ELF-1 (cell line): Measurements from ENCODE around the gene RSPRY1.
"Not testable (repeated sequence)": the region's sequence is repeated elsewhere in the genome, so short reads cannot be mapped to it uniquely, and the experiment has no call there.

ENCODE experiments used
- DNase-seq: peaks from one replicate; pipeline ENCODE4 v3.0.0-alpha.2; 2016; ENCODE audit warnings: low read depth, low spot score

RSPRY1 gene

DNA sequence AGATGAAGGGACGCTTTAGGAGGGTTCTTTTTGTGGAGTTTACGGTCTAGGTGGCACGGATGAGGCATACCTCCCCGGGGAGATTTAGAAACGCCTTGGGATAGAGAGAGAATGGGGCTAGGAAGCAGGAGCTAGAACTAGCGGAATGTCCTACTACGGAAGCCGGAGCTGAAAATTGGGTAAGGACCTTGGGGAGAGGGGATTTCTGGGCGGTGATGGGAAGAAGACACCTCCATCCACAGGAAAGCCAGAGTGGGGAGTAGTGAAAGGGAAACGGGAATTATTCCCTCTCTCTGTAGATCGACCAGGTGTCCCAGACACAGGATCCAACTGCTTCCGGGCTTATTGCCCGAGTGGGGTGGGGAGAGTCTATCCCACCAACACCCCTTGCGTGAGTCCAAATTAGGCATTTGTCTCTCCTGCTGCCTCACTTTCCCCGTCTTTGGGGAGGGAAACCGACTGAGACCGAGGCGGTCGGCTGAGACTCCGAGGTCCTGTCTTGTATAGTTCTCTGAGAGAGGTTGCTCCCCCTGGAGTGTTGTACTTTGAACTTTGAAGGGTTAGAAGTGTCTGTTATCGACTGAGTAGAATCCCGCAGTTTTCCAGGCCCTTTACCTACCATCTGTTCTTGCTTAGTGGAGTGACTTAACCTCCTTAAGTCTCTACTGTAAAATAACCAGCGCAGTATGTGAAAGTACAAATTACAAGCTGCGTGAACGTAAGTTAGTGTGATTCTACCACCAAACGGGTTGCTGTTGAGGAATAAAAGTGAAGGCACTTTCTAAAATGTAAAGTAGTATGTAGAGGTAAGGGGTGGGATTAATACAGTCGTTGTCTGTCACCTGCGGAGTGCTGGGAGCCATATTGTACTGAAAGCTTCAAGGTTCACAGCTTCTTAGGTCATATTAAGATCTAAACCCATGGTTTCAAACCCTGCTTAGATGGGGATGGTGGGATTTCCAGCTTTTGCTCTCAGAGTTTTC lies 1.0 kb downstream of the RSPRY1 start:
- DNase-seq = peak; percentile 45

DNA sequence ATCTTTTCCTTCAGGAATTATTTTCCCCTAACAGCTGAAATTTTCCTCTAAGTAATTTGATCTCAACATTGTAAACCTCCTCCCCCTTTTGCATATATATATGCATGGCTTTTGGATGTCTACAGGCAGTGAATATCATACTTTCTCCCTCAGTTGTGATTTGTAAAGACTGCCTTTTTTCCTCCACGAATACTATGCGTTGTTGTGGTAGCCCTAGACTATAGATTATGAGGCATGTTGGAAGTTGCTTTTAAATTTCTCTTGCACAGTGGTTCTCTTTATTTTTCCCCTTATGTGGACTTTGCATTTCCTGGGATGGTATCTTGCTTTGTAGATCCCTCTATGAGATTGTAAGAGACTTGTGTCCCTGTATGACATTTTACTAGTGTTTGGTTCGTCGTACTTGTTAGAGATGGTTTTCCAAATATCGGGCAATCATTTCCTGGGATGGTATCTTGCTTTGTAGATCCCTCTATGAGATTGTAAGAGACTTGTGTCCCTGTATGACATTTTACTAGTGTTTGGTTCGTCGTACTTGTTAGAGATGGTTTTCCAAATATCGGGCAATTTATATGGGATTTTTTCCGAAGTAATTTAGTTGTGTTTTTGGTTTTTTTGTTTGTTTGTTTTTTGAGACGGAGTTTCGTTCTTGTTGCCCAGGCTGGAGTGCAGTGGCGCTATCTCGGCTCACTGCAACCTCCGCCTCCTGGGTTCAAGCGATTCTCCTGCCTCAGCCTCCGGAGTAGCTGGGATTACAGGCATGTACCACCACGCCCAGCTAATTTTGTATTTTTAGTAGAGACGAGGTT lies 2.0 kb downstream of the RSPRY1 start:
- DNase-seq = not testable (repeated sequence)

DNA sequence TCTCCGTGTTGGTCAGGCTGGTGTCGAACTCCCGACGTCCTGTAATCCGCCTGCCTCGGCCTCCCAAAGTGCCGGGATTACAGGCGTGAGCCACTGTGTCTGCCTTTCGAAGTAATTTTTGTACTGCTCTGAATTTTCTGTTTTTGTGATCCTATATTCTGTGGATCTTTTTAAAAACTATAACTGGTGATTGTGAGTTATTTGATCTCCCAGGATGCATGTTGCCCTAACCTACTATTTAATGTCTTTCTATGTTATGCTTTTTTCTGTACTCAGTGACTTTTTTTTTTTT lies 2.5 kb downstream of the RSPRY1 start:
- no peak for DNase-seq

DNA sequence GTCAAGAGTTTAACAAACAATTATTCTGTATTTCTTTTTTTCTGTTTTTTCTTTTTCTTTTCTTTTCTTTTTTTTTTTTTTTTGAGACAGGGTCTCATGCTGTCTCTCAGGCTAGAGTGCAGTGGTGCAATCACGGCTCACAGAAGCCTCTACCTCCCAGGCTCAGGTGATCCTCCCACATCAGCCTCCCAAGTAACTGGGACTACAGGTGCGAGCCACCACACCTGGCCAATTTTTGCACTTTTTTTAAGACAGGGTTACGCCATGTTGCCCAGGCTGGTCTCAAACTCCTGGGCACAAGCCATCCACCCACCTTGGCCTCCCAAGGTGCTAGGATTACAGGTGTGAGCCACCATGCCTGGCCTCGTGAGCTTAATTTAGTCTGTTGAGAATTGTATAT lies 3.4 kb downstream of the RSPRY1 start:
- DNase-seq = not testable (repeated sequence)

DNA sequence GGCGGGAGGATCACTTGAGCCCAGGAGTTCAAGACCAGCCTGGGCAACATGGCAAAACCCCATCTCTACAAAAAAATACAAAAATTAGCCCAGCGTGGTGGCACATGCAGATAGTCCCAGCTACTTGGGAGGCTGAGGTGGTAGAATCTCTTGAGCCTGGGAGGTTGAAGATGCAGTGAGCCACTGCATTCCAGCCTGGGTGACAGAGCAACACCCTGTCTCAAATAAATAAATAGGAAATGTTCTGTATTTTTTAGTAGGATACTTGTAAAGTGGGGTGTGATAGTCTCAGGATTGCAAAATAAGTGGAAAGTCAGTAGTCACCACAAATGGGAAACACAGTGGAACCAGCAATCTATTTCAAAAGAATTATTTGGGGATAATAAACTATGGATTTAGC lies 4.0 kb downstream of the RSPRY1 start:
- no peak for DNase-seq

DNA sequence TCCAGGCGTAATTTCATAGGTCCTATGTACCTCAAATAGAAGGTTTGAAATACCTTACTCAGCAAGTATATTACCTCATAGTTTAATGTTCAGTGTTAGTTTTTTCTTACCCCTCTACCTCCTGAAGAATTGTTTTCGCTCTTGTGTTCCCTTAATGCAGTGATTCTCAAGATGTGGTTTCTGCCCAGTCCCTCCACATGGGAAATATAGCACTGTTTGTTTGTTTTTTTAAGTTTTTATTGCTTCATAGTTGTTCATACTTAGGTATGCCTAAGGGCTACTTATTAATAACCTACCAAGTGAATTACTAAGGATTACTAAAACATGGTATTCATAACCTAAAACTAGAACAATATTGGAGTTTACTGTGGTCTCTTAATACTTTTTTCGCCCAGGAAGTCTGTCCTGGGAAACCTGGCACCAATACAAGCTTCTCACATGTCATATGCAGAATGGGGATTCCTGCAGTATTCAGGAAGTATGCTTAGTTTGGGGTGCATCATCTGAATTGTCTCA lies 5.0 kb downstream of the RSPRY1 start:
- no peak for DNase-seq

DNA sequence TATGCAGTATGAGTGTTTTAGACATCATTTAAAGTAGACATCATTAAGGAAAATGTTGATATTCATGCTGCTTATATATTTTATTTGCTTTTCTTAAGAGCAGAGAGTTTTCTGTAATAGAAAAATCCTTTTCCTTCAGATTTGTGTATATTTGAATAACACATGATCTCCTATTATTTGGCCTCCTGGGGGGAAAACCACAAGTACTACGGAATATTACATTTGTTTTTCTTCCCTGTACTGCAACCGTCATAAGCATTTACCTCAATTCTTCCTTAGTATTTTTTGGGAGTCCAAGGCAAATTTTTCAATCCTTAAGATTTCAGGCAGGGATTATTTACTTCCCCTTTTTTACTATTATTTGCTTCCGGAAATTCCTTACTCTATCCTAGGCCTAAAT lies 6.0 kb downstream of the RSPRY1 start:
- DNase-seq = no peak

DNA sequence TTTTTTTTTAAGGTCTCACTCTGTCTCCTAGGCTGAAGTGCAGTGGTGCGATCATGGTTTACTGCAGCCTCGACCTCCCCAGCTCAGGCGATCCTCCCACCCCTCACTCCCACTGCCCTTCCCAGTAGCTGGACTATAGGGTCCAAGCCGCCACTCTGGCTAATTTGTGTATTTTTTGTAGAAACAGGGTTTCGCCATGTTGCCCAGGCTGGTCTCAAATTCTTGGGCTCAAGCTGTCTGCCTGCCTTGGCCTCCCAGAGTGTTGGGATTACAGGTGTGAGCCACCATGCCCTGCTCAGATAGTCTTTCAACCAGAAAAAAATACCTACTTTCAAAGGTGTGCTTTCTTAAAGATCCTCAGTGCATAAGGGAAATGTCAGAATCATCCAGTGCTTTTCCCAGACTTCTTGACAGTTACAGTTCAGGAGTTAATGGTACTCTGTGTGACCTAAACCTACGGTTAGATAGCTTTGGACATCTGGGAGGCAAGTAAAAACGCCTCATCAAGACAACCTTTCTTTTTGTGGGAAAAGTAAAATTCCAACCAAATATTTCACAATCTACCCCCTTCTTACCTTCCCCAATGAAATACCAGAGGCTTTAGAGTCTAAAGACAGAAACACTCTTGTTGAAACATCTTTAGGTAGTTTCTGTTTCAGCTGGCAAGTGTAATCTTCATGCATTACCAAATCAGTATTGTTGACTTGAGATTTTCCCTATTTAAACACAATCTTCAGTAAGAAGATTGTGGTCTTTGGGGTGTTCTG lies 6.8 kb downstream of the RSPRY1 start:
- DNase-seq = no peak

DNA sequence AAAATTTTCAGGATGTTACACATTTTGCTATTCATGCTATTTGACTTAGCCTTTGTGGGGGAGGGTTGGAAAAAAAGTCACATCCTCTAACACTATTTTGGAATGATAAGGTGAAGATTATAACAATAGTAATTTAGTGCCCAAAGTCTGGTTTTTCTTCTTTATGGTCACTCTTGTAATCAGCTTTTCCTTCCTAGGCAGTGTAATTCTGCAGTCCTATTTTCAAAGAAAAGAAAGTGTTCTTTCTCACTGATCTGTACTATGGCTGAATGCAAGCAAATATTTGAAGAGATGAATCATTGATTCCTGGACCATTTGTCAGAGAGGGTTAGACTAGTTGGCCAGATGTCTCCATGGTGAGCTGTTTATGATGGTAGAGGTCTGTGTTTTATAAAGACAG lies 8.4 kb downstream of the RSPRY1 start:
- DNase-seq = no peak

DNA sequence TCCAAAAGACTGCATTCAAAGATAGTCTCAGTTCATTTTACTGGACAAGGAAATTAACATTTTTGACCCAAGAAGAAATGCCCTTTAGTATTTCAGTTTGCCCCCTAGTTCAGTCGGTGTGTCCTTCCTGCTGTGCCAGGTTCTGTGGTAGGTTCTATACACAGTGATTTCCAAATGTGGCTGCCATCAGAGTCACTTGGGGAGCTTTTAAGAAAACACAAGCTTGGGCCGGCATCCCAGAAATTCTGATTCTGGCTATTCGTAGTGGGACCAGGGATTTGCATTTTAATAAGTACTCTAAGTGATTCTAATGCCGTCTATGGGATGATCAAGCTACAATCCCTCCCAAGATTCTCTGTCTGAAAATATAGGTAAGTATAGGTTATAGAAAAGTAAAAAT lies 10.2 kb downstream of the RSPRY1 start:
- no peak for DNase-seq

DNA sequence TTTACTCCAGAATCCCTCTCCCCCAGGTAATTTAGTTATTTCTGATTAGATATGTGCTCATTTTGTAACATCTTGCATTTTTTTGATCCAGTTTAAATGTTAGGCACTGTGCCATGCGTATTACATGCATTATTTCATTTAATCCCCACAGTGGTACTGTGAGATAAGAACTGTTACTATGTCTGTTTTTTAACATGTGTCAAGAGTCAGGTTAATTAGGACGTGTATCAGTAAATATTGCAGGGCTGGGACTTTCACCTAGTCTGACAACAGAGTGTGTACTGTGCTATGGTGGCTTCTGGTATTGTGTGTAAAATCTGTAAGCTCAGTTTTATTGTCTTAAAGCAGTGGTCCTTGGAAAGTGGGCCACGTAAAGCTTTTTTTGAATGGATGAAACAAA lies 10.6 kb downstream of the RSPRY1 start:
- DNase-seq = no peak

DNA sequence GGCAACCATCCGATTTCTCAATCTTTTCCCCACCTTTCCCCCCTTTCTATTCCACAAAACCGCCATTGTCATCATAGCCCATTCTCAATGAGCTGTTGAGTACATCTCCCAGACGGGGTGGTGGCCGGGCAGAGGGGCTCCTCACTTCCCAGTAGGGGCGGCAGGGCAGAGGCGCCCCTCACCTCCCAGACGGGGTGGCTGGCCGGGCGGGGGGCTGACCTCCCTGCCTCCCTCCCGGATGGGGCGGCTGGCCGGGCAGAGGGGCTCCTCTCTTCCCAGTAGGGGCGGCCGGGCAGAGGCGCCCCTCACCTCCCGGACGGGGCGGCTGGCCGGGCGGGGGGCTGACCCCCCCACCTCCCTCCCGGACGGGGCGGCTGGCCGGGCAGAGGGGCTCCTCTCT lies 14.2 kb downstream of the RSPRY1 start:
- not testable (repeated sequence) for DNase-seq

DNA sequence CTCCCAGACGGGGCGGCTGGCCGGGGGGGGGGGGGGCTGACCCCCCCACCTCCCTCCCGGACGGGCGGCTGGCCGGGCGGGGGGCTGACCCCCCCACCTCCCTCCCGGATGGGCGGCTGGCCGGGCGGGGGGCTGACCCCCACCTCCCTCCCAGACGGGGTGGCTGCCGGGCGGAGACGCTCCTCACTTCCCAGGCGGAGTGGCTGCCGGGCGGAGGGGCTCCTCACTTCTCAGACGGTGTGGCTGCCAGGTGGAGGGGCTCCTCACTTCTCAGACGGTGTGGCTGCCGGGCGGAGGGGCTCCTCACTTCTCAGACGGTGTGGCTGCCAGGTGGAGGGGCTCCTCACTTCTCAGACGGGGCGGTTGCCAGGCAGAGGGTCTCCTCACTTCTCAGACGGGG lies 14.8 kb downstream of the RSPRY1 start:
- not testable (repeated sequence) for DNase-seq

DNA sequence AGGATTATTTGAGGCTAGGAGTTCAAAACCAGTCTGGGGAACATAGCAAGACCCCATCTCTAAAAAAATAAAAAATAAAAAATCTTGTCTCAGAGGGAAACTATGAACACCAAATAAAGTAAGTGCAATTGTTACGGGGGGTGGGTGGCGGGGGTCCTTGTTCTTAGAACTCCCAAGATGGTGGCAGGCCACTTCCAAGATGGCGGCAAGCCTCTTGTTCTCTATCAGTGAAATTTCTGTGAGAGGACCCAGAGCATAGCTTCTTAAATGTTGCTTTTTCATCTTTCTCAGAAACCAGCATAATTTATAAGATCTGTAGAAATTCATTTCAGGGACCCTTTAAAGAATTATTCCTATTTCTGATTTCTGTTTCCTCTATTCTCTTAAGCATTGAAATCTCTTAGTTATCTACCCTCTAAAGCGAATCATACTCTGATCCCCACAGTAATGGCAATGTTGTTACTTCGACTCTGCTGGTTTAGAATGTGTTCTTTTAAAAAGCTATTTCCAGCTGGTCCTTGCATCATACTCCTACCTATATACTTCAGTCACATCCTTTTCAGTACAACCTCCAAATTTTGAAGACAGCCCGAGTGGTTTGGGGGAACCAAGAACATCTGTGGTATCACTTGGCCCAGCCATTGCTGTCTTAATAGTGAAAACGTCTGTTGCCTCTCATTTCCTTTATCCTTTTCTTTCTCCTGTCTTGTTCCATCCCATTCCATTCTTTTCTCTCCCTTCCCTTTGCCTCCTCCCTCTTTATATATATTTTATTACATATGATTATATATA lies 16.2 kb downstream of the RSPRY1 start:
- no peak for DNase-seq

DNA sequence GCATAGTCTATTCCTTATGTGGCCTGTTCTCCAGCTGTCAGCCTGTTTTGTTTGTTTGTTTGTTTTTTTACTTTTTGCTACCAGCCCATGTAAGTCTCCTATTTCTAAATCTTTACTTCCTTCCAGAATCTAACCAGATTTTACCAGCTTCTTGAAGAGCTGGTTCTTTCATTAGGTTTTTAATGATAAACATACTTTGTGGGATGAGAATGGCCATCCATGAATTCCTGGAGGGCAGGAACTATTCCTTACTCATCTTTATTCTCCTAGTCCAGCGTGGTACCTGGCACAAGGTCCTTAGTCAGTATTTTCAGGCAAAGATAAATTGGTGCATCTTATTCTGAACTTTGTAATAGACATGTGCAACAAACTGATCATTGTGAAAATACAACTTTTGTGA lies 17.3 kb downstream of the RSPRY1 start:
- no peak for DNase-seq

DNA sequence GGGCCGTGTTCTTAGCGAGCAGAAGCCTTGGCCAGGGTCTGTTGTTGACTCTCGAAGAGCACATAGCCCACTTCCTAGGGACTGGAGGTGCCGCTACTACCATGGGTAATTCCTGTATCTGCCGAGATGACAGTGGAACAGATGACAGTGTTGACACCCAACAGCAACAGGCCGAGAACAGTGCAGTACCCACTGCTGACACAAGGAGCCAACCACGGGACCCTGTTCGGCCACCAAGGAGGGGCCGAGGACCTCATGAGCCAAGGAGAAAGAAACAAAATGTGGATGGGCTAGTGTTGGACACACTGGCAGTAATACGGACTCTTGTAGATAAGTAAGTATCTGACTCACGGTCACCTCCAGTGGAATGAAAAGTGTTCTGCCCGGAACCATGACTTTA lies 18.5 kb downstream of the RSPRY1 start:
- DNase-seq = peak; percentile 32

DNA sequence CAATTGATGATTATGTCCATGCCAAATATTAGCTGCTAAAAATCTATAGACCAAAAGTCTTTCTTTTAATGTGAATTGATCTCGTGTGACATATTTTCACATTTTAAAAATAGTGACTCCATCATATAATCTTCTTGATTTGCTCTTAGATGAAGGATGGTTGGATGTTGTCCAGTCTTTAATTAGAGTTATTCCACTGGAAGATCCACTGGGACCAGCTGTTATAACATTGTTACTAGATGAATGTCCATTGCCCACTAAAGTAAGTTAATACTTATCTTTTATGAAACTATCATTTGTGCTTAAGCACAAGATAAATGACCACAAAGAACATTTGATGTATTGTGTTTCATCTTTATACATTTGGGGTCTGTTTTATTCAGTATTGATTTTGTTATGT lies 22.8 kb downstream of the RSPRY1 start:
- no peak for DNase-seq

DNA sequence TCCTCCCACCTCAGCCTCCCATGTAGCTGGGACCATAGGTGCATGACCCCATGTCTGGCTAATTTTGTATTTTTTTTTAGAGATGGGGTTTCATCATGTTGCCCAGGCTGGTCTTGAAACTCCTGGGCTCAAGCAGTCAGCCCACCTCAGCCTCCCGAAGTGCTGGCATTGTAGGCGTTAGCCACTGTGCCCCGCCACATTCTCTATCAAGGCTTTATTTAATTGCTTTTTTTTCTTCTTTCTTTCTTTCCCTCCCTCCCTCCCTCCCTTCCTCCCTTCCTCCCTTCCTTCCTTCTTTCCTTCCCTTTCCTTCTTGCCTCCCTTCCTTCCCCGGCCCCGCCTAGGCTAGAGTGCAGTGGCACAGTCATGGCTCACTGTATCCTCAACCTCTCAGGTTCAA lies 23.7 kb downstream of the RSPRY1 start:
- DNase-seq = no peak

DNA sequence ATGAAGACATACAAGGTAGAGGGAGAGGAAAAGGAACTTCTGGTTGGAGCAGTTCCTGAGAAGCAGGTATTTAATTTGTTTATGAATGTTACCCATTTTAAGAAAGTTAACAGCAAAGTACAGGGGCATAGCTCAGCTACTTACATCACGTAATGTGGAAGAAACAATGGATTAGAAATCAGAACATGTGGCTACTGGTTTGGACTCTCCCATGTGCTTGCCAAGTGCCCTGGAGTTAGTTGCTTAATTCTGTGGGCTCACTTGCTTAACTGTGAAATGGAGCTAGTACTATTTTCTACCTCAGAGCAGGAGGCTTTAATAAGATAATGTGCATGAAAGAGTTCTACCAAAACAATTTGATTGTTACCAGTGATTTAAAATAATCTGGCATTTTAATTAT lies 27.3 kb downstream of the RSPRY1 start:
- no peak for DNase-seq

DNA sequence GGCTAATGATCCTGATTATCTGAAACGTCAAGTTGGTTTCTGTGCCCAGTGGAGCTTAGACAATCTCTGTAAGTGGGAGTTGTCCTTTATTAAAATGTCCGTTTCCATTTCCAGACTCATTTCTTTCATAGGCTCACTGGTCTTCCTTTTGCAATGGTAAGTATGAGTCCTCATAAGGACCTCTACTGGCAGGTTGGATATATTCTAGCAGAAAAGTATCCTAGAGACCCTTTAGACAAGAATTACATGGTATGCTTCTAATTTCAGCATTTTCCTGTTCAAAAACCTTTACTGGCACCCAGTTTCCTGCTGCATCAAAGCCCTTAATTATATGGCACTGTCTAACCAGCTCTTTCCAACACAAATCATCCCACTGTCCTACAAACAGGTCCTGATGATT lies 30.8 kb downstream of the RSPRY1 start:
- DNase-seq = no peak

DNA sequence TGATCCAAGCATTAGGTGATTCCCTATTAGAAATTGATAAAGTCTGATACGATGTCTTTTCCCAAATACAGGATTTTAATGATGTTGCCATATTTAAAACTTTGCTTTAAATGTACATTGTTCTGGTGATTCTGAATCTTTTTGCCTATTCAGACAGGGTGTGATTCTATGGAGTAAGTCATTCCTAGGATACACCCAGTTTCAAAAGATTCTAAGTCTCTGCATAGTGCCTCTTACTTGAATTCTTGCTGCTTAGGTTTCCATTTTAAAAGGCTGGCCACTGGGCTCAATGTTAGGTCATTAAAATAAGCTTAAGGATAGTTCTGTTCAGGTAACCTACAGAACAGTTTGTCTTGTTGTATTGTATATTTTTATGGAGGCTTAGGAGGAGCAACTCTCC lies 36.9 kb downstream of the RSPRY1 start:
- no peak for DNase-seq
